GM23338 (cell line): ENCODE data around the gene TMIGD2. TPM values are rescaled to one million over a fixed set of nuclear protein-coding genes. Genes with fewer than 3 reads are reported as not detected.

Source experiments
- EZH2 ChIP-seq: fragments of 200-600 bp; sonication (generic); IDR thresholded peaks from one replicate; pipeline ENCODE4 v1.8.0; 2017; ENCODE audit warnings: antibody characterized with exemption, mild to moderate bottlenecking, low read depth; ENCODE audit not compliant: unreplicated experiment
- NANOG ChIP-seq: IDR thresholded peaks from 2 replicates; pipeline ENCODE4 v1.6.1; 2016; ENCODE audit warnings: antibody characterized with exemption, borderline replicate concordance
- ZNF114 ChIP-seq: fragments of 250-450 bp; sonication (Bioruptor Pico); IDR thresholded peaks from 2 replicates; pipeline ENCODE4 v1.5.0; 2020; ENCODE audit warnings: mild to moderate bottlenecking, moderate library complexity
- ZNF331 ChIP-seq: fragments of 250-450 bp; sonication (Bioruptor Pico); IDR thresholded peaks from 2 replicates; pipeline ENCODE4 v1.5.0; 2020; ENCODE audit warnings: low read depth, mild to moderate bottlenecking, moderate library complexity
- polyA plus RNA-seq: library from polyadenylated mRNA; unstranded; fragments of >200 nt; fragmentation: Nextera tagmentation; extraction: Ambion mirVana; gene quantifications from 2 replicates; pipeline ENCODE4 v1.2.1, GENCODE V29; 2016
- total RNA-seq: library from RNA; depleted of rRNA; stranded (reverse); fragments of >200 nt; shearing (Covaris generic); gene quantifications from 2 replicates; pipeline ENCODE4 v1.2.3, GENCODE V29; 2014
- TF ChIP-seq, protein P1 (sequence below): fragments of 250-450 bp; sonication (Bioruptor Pico); IDR thresholded peaks from 2 replicates; pipeline ENCODE4 v1.5.0; 2020; ENCODE audit warnings: mild to moderate bottlenecking, moderate library complexity
- TF ChIP-seq, protein P2 (sequence below): IDR thresholded peaks from 2 replicates; pipeline ENCODE4 v1.6.1; 2016; ENCODE audit warnings: antibody characterized with exemption
- TF ChIP-seq, protein P3 (sequence below): IDR thresholded peaks from one replicate; pipeline ENCODE4 v1.6.1; 2018; ENCODE audit warnings: antibody characterized with exemption; ENCODE audit not compliant: unreplicated experiment

Gene TMIGD2
- total and polyA plus RNA-seq, 2 experiments from 2014 or later, result 0.76 to 0.79 TPM

DNA sequence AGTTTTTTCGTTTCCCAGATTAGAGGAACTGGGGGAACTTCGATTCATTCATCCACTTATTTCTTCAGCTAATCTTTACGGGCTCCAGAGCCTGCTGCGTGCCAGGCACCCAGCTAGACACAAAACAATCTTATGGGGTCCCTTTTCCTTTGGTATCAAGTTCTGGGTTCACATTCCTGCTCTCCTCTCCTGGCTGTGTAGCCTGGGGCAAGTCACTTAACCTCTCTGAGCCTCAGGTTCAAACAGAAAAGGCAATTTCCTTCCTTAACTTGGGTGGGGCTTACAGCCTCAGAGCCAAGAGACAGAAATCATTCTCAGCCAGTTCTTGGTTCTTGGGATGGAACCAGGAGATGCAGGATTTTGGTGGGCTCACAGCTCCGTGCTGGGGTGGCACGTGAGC, 17.2 kb downstream of the TMIGD2 start (continued):
- TF ChIP-seq, protein P1, sequence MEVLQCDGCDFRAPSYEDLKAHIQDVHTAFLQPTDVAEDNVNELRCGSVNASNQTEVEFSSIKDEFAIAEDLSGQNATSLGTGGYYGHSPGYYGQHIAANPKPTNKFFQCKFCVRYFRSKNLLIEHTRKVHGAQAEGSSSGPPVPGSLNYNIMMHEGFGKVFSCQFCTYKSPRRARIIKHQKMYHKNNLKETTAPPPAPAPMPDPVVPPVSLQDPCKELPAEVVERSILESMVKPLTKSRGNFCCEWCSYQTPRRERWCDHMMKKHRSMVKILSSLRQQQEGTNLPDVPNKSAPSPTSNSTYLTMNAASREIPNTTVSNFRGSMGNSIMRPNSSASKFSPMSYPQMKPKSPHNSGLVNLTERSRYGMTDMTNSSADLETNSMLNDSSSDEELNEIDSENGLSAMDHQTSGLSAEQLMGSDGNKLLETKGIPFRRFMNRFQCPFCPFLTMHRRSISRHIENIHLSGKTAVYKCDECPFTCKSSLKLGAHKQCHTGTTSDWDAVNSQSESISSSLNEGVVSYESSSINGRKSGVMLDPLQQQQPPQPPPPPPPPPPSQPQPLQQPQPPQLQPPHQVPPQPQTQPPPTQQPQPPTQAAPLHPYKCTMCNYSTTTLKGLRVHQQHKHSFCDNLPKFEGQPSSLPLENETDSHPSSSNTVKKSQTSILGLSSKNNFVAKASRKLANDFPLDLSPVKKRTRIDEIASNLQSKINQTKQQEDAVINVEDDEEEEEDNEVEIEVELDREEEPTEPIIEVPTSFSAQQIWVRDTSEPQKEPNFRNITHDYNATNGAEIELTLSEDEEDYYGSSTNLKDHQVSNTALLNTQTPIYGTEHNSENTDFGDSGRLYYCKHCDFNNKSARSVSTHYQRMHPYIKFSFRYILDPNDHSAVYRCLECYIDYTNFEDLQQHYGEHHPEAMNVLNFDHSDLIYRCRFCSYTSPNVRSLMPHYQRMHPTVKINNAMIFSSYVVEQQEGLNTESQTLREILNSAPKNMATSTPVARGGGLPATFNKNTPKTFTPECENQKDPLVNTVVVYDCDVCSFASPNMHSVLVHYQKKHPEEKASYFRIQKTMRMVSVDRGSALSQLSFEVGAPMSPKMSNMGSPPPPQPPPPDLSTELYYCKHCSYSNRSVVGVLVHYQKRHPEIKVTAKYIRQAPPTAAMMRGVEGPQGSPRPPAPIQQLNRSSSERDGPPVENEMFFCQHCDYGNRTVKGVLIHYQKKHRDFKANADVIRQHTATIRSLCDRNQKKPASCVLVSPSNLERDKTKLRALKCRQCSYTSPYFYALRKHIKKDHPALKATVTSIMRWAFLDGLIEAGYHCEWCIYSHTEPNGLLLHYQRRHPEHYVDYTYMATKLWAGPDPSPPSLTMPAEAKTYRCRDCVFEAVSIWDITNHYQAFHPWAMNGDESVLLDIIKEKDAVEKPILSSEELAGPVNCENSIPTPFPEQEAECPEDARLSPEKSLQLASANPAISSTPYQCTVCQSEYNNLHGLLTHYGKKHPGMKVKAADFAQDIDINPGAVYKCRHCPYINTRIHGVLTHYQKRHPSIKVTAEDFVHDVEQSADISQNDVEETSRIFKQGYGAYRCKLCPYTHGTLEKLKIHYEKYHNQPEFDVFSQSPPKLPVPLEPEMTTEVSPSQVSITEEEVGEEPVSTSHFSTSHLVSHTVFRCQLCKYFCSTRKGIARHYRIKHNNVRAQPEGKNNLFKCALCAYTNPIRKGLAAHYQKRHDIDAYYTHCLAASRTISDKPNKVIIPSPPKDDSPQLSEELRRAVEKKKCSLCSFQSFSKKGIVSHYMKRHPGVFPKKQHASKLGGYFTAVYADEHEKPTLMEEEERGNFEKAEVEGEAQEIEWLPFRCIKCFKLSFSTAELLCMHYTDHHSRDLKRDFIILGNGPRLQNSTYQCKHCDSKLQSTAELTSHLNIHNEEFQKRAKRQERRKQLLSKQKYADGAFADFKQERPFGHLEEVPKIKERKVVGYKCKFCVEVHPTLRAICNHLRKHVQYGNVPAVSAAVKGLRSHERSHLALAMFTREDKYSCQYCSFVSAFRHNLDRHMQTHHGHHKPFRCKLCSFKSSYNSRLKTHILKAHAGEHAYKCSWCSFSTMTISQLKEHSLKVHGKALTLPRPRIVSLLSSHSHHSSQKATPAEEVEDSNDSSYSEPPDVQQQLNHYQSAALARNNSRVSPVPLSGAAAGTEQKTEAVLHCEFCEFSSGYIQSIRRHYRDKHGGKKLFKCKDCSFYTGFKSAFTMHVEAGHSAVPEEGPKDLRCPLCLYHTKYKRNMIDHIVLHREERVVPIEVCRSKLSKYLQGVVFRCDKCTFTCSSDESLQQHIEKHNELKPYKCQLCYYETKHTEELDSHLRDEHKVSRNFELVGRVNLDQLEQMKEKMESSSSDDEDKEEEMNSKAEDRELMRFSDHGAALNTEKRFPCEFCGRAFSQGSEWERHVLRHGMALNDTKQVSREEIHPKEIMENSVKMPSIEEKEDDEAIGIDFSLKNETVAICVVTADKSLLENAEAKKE, result no peak
- TF ChIP-seq EZH2 (no peak), ZNF114 (CRISPR knock-in tag) (no peak), NANOG (no peak), ZNF331 (CRISPR knock-in tag) (no peak)
- TF ChIP-seq, protein P2, sequence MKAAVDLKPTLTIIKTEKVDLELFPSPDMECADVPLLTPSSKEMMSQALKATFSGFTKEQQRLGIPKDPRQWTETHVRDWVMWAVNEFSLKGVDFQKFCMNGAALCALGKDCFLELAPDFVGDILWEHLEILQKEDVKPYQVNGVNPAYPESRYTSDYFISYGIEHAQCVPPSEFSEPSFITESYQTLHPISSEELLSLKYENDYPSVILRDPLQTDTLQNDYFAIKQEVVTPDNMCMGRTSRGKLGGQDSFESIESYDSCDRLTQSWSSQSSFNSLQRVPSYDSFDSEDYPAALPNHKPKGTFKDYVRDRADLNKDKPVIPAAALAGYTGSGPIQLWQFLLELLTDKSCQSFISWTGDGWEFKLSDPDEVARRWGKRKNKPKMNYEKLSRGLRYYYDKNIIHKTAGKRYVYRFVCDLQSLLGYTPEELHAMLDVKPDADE, result no peak
- TF ChIP-seq, protein P3, sequence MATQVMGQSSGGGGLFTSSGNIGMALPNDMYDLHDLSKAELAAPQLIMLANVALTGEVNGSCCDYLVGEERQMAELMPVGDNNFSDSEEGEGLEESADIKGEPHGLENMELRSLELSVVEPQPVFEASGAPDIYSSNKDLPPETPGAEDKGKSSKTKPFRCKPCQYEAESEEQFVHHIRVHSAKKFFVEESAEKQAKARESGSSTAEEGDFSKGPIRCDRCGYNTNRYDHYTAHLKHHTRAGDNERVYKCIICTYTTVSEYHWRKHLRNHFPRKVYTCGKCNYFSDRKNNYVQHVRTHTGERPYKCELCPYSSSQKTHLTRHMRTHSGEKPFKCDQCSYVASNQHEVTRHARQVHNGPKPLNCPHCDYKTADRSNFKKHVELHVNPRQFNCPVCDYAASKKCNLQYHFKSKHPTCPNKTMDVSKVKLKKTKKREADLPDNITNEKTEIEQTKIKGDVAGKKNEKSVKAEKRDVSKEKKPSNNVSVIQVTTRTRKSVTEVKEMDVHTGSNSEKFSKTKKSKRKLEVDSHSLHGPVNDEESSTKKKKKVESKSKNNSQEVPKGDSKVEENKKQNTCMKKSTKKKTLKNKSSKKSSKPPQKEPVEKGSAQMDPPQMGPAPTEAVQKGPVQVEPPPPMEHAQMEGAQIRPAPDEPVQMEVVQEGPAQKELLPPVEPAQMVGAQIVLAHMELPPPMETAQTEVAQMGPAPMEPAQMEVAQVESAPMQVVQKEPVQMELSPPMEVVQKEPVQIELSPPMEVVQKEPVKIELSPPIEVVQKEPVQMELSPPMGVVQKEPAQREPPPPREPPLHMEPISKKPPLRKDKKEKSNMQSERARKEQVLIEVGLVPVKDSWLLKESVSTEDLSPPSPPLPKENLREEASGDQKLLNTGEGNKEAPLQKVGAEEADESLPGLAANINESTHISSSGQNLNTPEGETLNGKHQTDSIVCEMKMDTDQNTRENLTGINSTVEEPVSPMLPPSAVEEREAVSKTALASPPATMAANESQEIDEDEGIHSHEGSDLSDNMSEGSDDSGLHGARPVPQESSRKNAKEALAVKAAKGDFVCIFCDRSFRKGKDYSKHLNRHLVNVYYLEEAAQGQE, result no peak
